GM12878 (cell line): ENCODE data around the gene HHAT. TPM values are rescaled to one million over a fixed set of nuclear protein-coding genes. Genes with fewer than 3 reads are reported as not detected.

Experiments used
- ATAC-seq: fragments of 200-7000 bp; cut with Tn5 transposase; 3 replicates; pipeline ENCODE4 v1.9.1; 2020; ENCODE audit warnings: mild to moderate bottlenecking, moderate library complexity
- BruUV-seq: library from RNA; stranded (reverse); fragments of 400-500 nt; replicated peaks from 2 replicates; lab custom pipeline; 2021; lab: Mats Ljungman, UMichigan
- CTCF ChIA-PET: fragments of 300-600 bp; sonication (Branson Sonifier 250); formaldehyde crosslinking; extraction: SDS; loops from one replicate; lab custom pipeline; 2021; ENCODE audit warnings: inconsistent platforms; lab: Yijun Ruan, JAX
- POLR2A ChIA-PET: fragments of 350-600 bp; formaldehyde crosslinking; extraction: SDS; loops from one replicate; lab custom pipeline; 2021; ENCODE audit warnings: inconsistent platforms; lab: Charles Lee
- RAD21 ChIA-PET: fragments of 300-600 bp; sonication (Branson Sonifier 250); formaldehyde crosslinking; loops from one replicate; lab custom pipeline; 2023; ENCODE audit warnings: antibody characterized with exemption; ENCODE audit not compliant: unreplicated experiment; lab: Charles Lee
- SMC1A ChIA-PET: fragments of 300-600 bp; sonication (Branson Sonifier 250); formaldehyde crosslinking; loops from one replicate; lab custom pipeline; 2023; ENCODE audit not compliant: unreplicated experiment, uncharacterized antibody; lab: Charles Lee
- DNase-seq: peaks from one replicate; pipeline ENCODE4 v3.0.0-alpha.2; 2011; ENCODE audit warnings: low read depth, low spot score
- FAIRE-seq: peaks from 3 replicates; lab custom pipeline; 2011; peaks lifted over from hg19 to GRCh38; lab: Jason Lieb, UNC
- H2AFZ ChIP-seq: 2 replicates; pipeline ENCODE4 v1.6.0; 2011; ENCODE audit warnings: low read depth, low read length, control low read depth; ENCODE audit not compliant: control insufficient read depth
- H3K27ac ChIP-seq: 2 replicates; pipeline ENCODE4 v1.5.1; 2011; ENCODE audit warnings: control low read depth; ENCODE audit not compliant: control insufficient read depth, insufficient read depth
- H3K27me3 ChIP-seq, 2 experiments: replicated peaks in 1 of 2; 2 replicates each; pipeline versions ENCODE4 v1.6.0 to v1.6.1; 2011; ENCODE audit warnings: low read length in 1 of 2; ENCODE audit not compliant: control insufficient read depth in 2 of 2, insufficient read depth in 2 of 2
- H3K36me3 ChIP-seq, 2 experiments: 2 replicates each; pipeline ENCODE4 v1.5.1; 2011; ENCODE audit warnings: low read length in 1 of 2; ENCODE audit not compliant: control insufficient read depth in 2 of 2, insufficient read depth in 2 of 2
- H3K4me1 ChIP-seq: 2 replicates; pipeline ENCODE4 v1.6.1; 2011; ENCODE audit warnings: mild to moderate bottlenecking, low read length, moderate library complexity, mixed read lengths; ENCODE audit not compliant: control insufficient read depth, insufficient read depth
- H3K4me2 ChIP-seq: 2 replicates; pipeline ENCODE4 v1.6.0; 2011; ENCODE audit warnings: control low read depth; ENCODE audit not compliant: control insufficient read depth, insufficient read depth
- H3K4me3 ChIP-seq: fragments of 200-600 bp; sonication (generic); 2 replicates; pipeline ENCODE4 v1.5.1; 2016
- H3K79me2 ChIP-seq: 2 replicates; pipeline ENCODE4 v1.6.0; 2011; ENCODE audit warnings: low read length; ENCODE audit not compliant: control insufficient read depth, insufficient read depth
- H3K9ac ChIP-seq: 2 replicates; pipeline ENCODE4 v1.8.0; 2011; ENCODE audit warnings: low read length, control low read depth, mixed read lengths; ENCODE audit not compliant: control insufficient read depth, insufficient read depth
- H3K9me3 ChIP-seq: replicated peaks from 3 replicates; pipeline ENCODE4 v1.5.1; 2011; ENCODE audit warnings: mild to moderate bottlenecking, low read length; ENCODE audit not compliant: control insufficient read depth, insufficient read depth
- H4K20me1 ChIP-seq: 2 replicates; pipeline ENCODE4 v1.6.0; 2011; ENCODE audit not compliant: control insufficient read depth, insufficient read depth
- BACH1 ChIP-seq: fragments of 450-650 bp; IDR thresholded peaks from 2 replicates; pipeline ENCODE4 v1.6.1; 2017; ENCODE audit warnings: mild to moderate bottlenecking, borderline replicate concordance
- CHD1 ChIP-seq: IDR thresholded peaks from 2 replicates; pipeline ENCODE4 v1.6.1; 2012; ENCODE audit warnings: low read depth, low read length, improper control_type of control experiment
- LARP7 ChIP-seq: fragments of 450-650 bp; IDR thresholded peaks from 2 replicates; pipeline ENCODE4 v1.6.1; 2017; ENCODE audit warnings: mild to moderate bottlenecking
- NFYA ChIP-seq: IDR thresholded peaks from 2 replicates; pipeline ENCODE4 v1.6.1; 2011; ENCODE audit warnings: low read depth, mild to moderate bottlenecking, low read length, improper control_type of control experiment, borderline replicate concordance
- NRF1 ChIP-seq: conservative IDR thresholded peaks from 2 replicates; pipeline ENCODE4 v1.6.1; 2011; ENCODE audit warnings: mild to moderate bottlenecking, low read depth, low read length, improper control_type of control experiment
- POLR2AphosphoS2 ChIP-seq: IDR thresholded peaks from 2 replicates; pipeline ENCODE4 v1.6.1; 2011; ENCODE audit warnings: low read depth, mild to moderate bottlenecking, low read length, improper control_type of control experiment, moderate library complexity
- POLR2AphosphoS5 ChIP-seq: IDR thresholded peaks from 2 replicates; pipeline ENCODE4 v1.6.1; 2011; ENCODE audit warnings: mild to moderate bottlenecking, low read length, inconsistent platforms
- RB1 ChIP-seq: fragments of 450-650 bp; formaldehyde crosslinking; IDR thresholded peaks from 2 replicates; pipeline ENCODE4 v1.6.1; 2017; ENCODE audit warnings: mild to moderate bottlenecking, borderline replicate concordance
- SIN3A ChIP-seq: IDR thresholded peaks from 2 replicates; pipeline ENCODE4 v1.6.1; 2012; ENCODE audit warnings: low read depth, low read length, improper control_type of control experiment
- YBX1 ChIP-seq: fragments of 450-650 bp; IDR thresholded peaks from 2 replicates; pipeline ENCODE4 v1.6.1; 2016; ENCODE audit warnings: antibody characterized with exemption
- ZNF207 ChIP-seq: fragments of 450-650 bp; IDR thresholded peaks from 2 replicates; pipeline ENCODE4 v1.6.1; 2014; ENCODE audit warnings: antibody characterized with exemption, mild to moderate bottlenecking, borderline replicate concordance
- WGBS: methylation state at CpG from one replicate; pipeline ENCODE4 v1.1.6; 2016; ENCODE audit warnings: low lambda C conversion rate; ENCODE audit not compliant: insufficient replicate concordance, insufficient coverage; ENCODE audit errors: missing lambda C conversion rate; 5-methylcytosine and 5-hydroxymethylcytosine counted together
- in situ Hi-C: fragments of 300-500 bp; cut with MboI; formaldehyde crosslinking; loops from 9 replicates; pipeline ENCODE4 v1.14.3; 2018; ENCODE audit warnings: mixed read lengths
- intact Hi-C: fragments of 100-400 bp; cut with micrococcal nuclease; formaldehyde crosslinking; loops from one replicate; pipeline ENCODE4 v1.14.2; 2022; ENCODE audit not compliant: unreplicated experiment
- polyA plus RNA-seq, 11 experiments: library from polyadenylated mRNA; depleted of rRNA in 4 of 11; unstranded in 6 of 11; stranded (reverse) in 5 of 11; fragments of >200 nt; fragmentation: Nextera tagmentation in 4 of 11; fragmentation: Illumina TruSeq in 1 of 11; extraction: Ambion mirVana in 4 of 11; extraction: Trizol in 1 of 11; gene quantifications; 1 replicate in 1 of 11; 2 replicates in 10 of 11; pipeline versions ENCODE4 v1.2.1 to v1.2.3, GENCODE V29; 2011 to 2016; ENCODE audit warnings: inconsistent platforms in 2 of 11, missing spikeins in 2 of 11, low read depth in 1 of 11
- total RNA-seq, 4 experiments: library from RNA; depleted of rRNA in 3 of 4; stranded (reverse); fragments of >200 nt in 3 of 4; fragmentation: Illumina TruSeq in 1 of 4; extraction: Trizol in 1 of 4; gene quantifications; 2 replicates each; pipeline versions ENCODE4 v1.2.1 to v1.2.3, GENCODE V29; 2013 to 2021
- TF ChIP-seq, protein P1 (sequence below): IDR thresholded peaks from 2 replicates; pipeline ENCODE4 v1.6.1; 2011; ENCODE audit warnings: low read depth, mild to moderate bottlenecking, low read length, moderate library complexity, borderline replicate concordance; ENCODE audit errors: extremely low read depth
- TF ChIP-seq, protein P2 (sequence below): fragments of 450-650 bp; formaldehyde crosslinking; IDR thresholded peaks from 2 replicates; pipeline ENCODE4 v1.4.0; 2020; ENCODE audit warnings: mild to moderate bottlenecking, moderate library complexity
- TF ChIP-seq, protein P3 (sequence below): fragments of 450-650 bp; IDR thresholded peaks from 2 replicates; pipeline ENCODE4 v1.6.1; 2017; ENCODE audit warnings: mild to moderate bottlenecking, low read depth, inconsistent platforms; ENCODE audit not compliant: poor library complexity, severe bottlenecking
- TF ChIP-seq, protein P4 (sequence below): fragments of 450-650 bp; IDR thresholded peaks from 2 replicates; pipeline ENCODE4 v1.6.1; 2016; ENCODE audit warnings: mild to moderate bottlenecking, moderate library complexity, borderline replicate concordance

HHAT gene
- total and polyA plus RNA-seq, 10 of the 15 experiments (the other 5 are each of a cell fraction or from before 2014, with no cell fraction given), result 1.2 to 37.6 (median 2.6) TPM

DNA sequence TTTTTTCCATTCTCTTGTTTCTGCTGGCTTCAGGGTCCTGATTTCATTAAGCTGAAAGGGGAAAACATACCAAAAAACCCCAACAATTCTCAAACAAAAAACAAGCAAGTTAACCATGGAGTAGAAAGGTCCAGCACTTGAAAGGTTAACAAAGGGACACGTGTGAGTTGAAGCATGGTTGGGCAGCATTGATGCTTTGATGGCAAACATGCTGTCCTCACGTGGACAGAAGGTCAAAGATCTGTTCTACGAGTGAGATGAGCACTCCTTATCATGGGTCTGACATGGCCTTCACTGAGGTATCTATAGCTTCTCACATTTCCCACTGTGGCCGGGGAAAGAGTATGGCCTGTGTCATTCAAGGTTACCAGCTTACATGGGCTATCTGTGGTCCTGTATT is 394.9 kb downstream of the HHAT start:
- Histone ChIP-seq H3K27ac (no peak overlapping the region), H4K20me1 (no peaks in the 10 kb centered on the region), H3K4me2 (no peak overlapping the region), H3K9me3 (no peaks in the 10 kb centered on the region), H3K79me2 (no peaks in the 10 kb centered on the region), H2AFZ (no peak overlapping the region), H3K27me3 (no peaks in the 10 kb centered on the region), H3K4me1 (no peaks in the 10 kb centered on the region), H3K4me3 (no peak overlapping the region), H3K9ac (no peak overlapping the region), H3K36me3 (no peaks in the 10 kb centered on the region)
- FAIRE-seq (no peak), DNase-seq (no peak), ATAC-seq (no peak)
- ChIA-PET POLR2A (no interaction called here), SMC1A (no interaction called here), RAD21 (no interaction called here), CTCF (no interaction called here)
- 11% methylated on average over 4 of the region's 4 CpGs for WGBS
- in situ Hi-C loops (no loop called here), intact Hi-C loops (no loop called here)
- no TSS peak for BruUV-seq
- TF ChIP-seq NRF1 (no peak), POLR2AphosphoS2 (no peak), NFYA (no peak), LARP7 (no peak), RB1 (no peak), ZNF207 (no peak), POLR2AphosphoS5 (no peak), YBX1 (no peak), CHD1 (no peak), SIN3A (no peak), BACH1 (no peak)
- TF ChIP-seq, protein P1, sequence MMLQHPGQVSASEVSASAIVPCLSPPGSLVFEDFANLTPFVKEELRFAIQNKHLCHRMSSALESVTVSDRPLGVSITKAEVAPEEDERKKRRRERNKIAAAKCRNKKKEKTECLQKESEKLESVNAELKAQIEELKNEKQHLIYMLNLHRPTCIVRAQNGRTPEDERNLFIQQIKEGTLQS, result no peak
- TF ChIP-seq, protein P2, sequence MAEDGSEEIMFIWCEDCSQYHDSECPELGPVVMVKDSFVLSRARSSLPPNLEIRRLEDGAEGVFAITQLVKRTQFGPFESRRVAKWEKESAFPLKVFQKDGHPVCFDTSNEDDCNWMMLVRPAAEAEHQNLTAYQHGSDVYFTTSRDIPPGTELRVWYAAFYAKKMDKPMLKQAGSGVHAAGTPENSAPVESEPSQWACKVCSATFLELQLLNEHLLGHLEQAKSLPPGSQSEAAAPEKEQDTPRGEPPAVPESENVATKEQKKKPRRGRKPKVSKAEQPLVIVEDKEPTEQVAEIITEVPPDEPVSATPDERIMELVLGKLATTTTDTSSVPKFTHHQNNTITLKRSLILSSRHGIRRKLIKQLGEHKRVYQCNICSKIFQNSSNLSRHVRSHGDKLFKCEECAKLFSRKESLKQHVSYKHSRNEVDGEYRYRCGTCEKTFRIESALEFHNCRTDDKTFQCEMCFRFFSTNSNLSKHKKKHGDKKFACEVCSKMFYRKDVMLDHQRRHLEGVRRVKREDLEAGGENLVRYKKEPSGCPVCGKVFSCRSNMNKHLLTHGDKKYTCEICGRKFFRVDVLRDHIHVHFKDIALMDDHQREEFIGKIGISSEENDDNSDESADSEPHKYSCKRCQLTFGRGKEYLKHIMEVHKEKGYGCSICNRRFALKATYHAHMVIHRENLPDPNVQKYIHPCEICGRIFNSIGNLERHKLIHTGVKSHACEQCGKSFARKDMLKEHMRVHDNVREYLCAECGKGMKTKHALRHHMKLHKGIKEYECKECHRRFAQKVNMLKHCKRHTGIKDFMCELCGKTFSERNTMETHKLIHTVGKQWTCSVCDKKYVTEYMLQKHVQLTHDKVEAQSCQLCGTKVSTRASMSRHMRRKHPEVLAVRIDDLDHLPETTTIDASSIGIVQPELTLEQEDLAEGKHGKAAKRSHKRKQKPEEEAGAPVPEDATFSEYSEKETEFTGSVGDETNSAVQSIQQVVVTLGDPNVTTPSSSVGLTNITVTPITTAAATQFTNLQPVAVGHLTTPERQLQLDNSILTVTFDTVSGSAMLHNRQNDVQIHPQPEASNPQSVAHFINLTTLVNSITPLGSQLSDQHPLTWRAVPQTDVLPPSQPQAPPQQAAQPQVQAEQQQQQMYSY, result no peak
- TF ChIP-seq, protein P3, sequence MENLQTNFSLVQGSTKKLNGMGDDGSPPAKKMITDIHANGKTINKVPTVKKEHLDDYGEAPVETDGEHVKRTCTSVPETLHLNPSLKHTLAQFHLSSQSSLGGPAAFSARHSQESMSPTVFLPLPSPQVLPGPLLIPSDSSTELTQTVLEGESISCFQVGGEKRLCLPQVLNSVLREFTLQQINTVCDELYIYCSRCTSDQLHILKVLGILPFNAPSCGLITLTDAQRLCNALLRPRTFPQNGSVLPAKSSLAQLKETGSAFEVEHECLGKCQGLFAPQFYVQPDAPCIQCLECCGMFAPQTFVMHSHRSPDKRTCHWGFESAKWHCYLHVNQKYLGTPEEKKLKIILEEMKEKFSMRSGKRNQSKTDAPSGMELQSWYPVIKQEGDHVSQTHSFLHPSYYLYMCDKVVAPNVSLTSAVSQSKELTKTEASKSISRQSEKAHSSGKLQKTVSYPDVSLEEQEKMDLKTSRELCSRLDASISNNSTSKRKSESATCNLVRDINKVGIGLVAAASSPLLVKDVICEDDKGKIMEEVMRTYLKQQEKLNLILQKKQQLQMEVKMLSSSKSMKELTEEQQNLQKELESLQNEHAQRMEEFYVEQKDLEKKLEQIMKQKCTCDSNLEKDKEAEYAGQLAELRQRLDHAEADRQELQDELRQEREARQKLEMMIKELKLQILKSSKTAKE, result no peak
- TF ChIP-seq, protein P4, sequence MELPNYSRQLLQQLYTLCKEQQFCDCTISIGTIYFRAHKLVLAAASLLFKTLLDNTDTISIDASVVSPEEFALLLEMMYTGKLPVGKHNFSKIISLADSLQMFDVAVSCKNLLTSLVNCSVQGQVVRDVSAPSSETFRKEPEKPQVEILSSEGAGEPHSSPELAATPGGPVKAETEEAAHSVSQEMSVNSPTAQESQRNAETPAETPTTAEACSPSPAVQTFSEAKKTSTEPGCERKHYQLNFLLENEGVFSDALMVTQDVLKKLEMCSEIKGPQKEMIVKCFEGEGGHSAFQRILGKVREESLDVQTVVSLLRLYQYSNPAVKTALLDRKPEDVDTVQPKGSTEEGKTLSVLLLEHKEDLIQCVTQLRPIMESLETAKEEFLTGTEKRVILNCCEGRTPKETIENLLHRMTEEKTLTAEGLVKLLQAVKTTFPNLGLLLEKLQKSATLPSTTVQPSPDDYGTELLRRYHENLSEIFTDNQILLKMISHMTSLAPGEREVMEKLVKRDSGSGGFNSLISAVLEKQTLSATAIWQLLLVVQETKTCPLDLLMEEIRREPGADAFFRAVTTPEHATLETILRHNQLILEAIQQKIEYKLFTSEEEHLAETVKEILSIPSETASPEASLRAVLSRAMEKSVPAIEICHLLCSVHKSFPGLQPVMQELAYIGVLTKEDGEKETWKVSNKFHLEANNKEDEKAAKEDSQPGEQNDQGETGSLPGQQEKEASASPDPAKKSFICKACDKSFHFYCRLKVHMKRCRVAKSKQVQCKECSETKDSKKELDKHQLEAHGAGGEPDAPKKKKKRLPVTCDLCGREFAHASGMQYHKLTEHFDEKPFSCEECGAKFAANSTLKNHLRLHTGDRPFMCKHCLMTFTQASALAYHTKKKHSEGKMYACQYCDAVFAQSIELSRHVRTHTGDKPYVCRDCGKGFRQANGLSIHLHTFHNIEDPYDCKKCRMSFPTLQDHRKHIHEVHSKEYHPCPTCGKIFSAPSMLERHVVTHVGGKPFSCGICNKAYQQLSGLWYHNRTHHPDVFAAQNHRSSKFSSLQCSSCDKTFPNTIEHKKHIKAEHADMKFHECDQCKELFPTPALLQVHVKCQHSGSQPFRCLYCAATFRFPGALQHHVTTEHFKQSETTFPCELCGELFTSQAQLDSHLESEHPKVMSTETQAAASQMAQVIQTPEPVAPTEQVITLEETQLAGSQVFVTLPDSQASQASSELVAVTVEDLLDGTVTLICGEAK, result no peak
